Measurements from ENCODE around the gene CENPB. TPM values are rescaled to one million over a fixed set of nuclear protein-coding genes. Genes with fewer than 3 reads are reported as not detected.

Gene CENPB
- total RNA-seq, 4 donors from 2014 or later = 72.8 to 109 (median 100) TPM

- Histone ChIP-seq H3K4me3 (no peak overlapping the region), H3K4me1 (peaks cover 0 to 55% (median 28%) of the 10 kb centered on the region in 4 donors), H3K27ac (peak overlapping the region in 2 of 4 donors; percentile 11 to 98), H3K36me3 (peaks cover 0 to 66% (median 3%) of the 10 kb centered on the region in 3 donors), H3K9me3 (no peaks in the 10 kb centered on the region), H3K27me3 (no peaks in the 10 kb centered on the region)
- no peak for DNase-seq (ENCODE audit: low spot score in 2 of 2)
- TF ChIP-seq CTCF (IDR thresholded peaks at IDR 0.05) = no peak
- TF ChIP-seq EP300 (IDR thresholded peaks at IDR 0.05) = no peak
- no peak for TF ChIP-seq POLR2A (IDR thresholded peaks at IDR 0.05)
- 85 to 92% methylated on average over 18 of the region's 18 CpGs for WGBS, 2 donors
Observed at GRCh38 chr20:3800256-3800877, 13.8 kb upstream of the CENPB start.

GRCh38 chr20:3798908-3799248 lies 12.3 kb upstream of the CENPB start:
- no peak overlapping the region for H3K4me3 ChIP-seq
- H3K27me3 ChIP-seq = no peaks in the 10 kb centered on the region
- peak overlapping the region in 2 of 4 donors; percentile 96 to 98 for H3K27ac ChIP-seq
- peaks cover 0 to 51% (median 3%) of the 10 kb centered on the region in 3 donors for H3K36me3 ChIP-seq
- no peak for TF ChIP-seq CTCF (IDR thresholded peaks at IDR 0.05)
- TF ChIP-seq POLR2A (IDR thresholded peaks at IDR 0.05) = no peak
- no peak for TF ChIP-seq EP300 (IDR thresholded peaks at IDR 0.05)
- H3K9me3 ChIP-seq = no peaks in the 10 kb centered on the region
- no peak for DNase-seq (ENCODE audit: low spot score in 2 of 2)
- 86 to 92% methylated on average over 3 of the region's 3 CpGs for WGBS, 2 donors
- H3K4me1 ChIP-seq = peaks cover 0 to 56% (median 26%) of the 10 kb centered on the region in 4 donors

- 68 to 71% methylated on average over 5 of the region's 5 CpGs for WGBS, 2 donors
- peak overlapping the region in 3 of 4 donors; percentile 60 to 98 (median 96) for H3K27ac ChIP-seq
Observed at GRCh38 chr20:3798373-3798768, 11.8 kb upstream of the CENPB start.

GRCh38 chr20:3797592-3798372 lies 11.2 kb upstream of the CENPB start:
- Histone ChIP-seq H3K27me3 (no peaks in the 10 kb centered on the region), H3K27ac (peak overlapping the region in 3 of 4 donors; percentile 60 to 98 (median 96)), H3K4me1 (peaks cover 0 to 56% (median 26%) of the 10 kb centered on the region in 4 donors), H3K9me3 (no peaks in the 10 kb centered on the region), H3K4me3 (peak overlapping the region in 2 of 4 donors; percentile 64 to 67), H3K36me3 (peaks cover 0 to 41% (median 3%) of the 10 kb centered on the region in 3 donors)
- no peak for DNase-seq (ENCODE audit: low spot score in 2 of 2)
- no peak for TF ChIP-seq CTCF (IDR thresholded peaks at IDR 0.05)
- 63 to 69% methylated on average over 19 of the region's 19 CpGs for WGBS, 2 donors

More at GRCh38 chr20:3798373-3798768, 11.8 kb upstream of the CENPB start:
- Histone ChIP-seq H3K36me3 (peaks cover 0 to 46% (median 3%) of the 10 kb centered on the region in 3 donors), H3K4me1 (peaks cover 0 to 56% (median 26%) of the 10 kb centered on the region in 4 donors), H3K9me3 (no peaks in the 10 kb centered on the region), H3K27me3 (no peaks in the 10 kb centered on the region), H3K4me3 (no peak overlapping the region)
- TF ChIP-seq POLR2A (IDR thresholded peaks at IDR 0.05) (no peak), EP300 (IDR thresholded peaks at IDR 0.05) (no peak), CTCF (IDR thresholded peaks at IDR 0.05) (no peak)
- DNase-seq (ENCODE audit: low spot score in 2 of 2) = no peak

GRCh38 chr20:3797226-3797545 lies 10.6 kb upstream of the CENPB start:
- Histone ChIP-seq H3K27ac (peak overlapping the region; percentile 60 to 98 (median 94)), H3K4me1 (peaks cover 0 to 54% (median 26%) of the 10 kb centered on the region in 4 donors), H3K4me3 (peak overlapping the region in 3 of 4 donors; percentile 46 to 67 (median 64)), H3K36me3 (peaks cover 0 to 35% (median 3%) of the 10 kb centered on the region in 3 donors), H3K27me3 (no peaks in the 10 kb centered on the region), H3K9me3 (no peaks in the 10 kb centered on the region)
- TF ChIP-seq EP300 (IDR thresholded peaks at IDR 0.05) = no peak
- no peak for TF ChIP-seq CTCF (IDR thresholded peaks at IDR 0.05)
- TF ChIP-seq POLR2A (IDR thresholded peaks at IDR 0.05) = no peak
- no peak for DNase-seq (ENCODE audit: low spot score in 2 of 2)
- WGBS, 2 donors = 74 to 80% methylated on average over 4 to 5 of the region's 5 CpGs
